Measurements from ENCODE around the gene WDR93.

Gene WDR93

GRCh38 chr15:89654847-89655805 is 35.5 kb upstream of the WDR93 start, which contains the start of gene KIF7 (continued):
- TF ChIP-seq SP2 (tag by site-specific recombination; IDR thresholded peaks at IDR 0.05) (peak; percentile 23; the same call in 1 of the 2 replicates), TCF7L2 (IDR thresholded peaks at IDR 0.05; ENCODE audit: borderline replicate concordance, low read depth, low read length) (no peak), SP7 (tag by site-specific recombination; IDR thresholded peaks at IDR 0.05) (peak; percentile 65), ZNF202 (tag by site-specific recombination; IDR thresholded peaks at IDR 0.05; ENCODE audit: borderline replicate concordance) (no peak), INSM2 (tag by site-specific recombination; IDR thresholded peaks at IDR 0.05) (no peak), ZNF561 (tag by site-specific recombination; IDR thresholded peaks at IDR 0.05; ENCODE audit: borderline replicate concordance) (peak; percentile 63; the same call in 1 of the 2 replicates), MYNN (tag by site-specific recombination; IDR thresholded peaks at IDR 0.05; ENCODE audit: borderline replicate concordance) (no peak), SCRT2 (tag by site-specific recombination; IDR thresholded peaks at IDR 0.05) (no peak), HOXD13 (CRISPR knock-in tag; IDR thresholded peaks at IDR 0.05; ENCODE audit: borderline replicate concordance) (no peak), ZBTB17 (tag by site-specific recombination; IDR thresholded peaks at IDR 0.05) (peak; percentile 51; the same call in 1 of the 2 replicates), ZNF830 (tag by site-specific recombination; IDR thresholded peaks at IDR 0.05; ENCODE audit: low read depth) (no peak), ZNF629 (tag by site-specific recombination; IDR thresholded peaks at IDR 0.05) (peak; percentile 35; the same call in 1 of the 2 replicates), ZBTB6 (tag by site-specific recombination; IDR thresholded peaks at IDR 0.05) (no peak), ZNF785 (tag by site-specific recombination; IDR thresholded peaks at IDR 0.05) (no peak), ZNF600 (tag by site-specific recombination; IDR thresholded peaks at IDR 0.05) (peak; percentile 63), ZNF391 (tag by site-specific recombination; IDR thresholded peaks at IDR 0.05; ENCODE audit: borderline replicate concordance, low read depth) (no peak), ZNF133 (tag by site-specific recombination; IDR thresholded peaks at IDR 0.05) (no peak), SALL2 (tag by site-specific recombination; IDR thresholded peaks at IDR 0.05; ENCODE audit: borderline replicate concordance) (no peak), ZNF624 (tag by site-specific recombination; IDR thresholded peaks at IDR 0.05) (no peak), ZNF692 (tag by site-specific recombination; IDR thresholded peaks at IDR 0.05) (peak; percentile 70; the same call in 1 of the 2 replicates), ZNF155 (tag by site-specific recombination; IDR thresholded peaks at IDR 0.05) (no peak), PRDM6 (tag by site-specific recombination; IDR thresholded peaks at IDR 0.05) (no peak), ZNF16 (tag by site-specific recombination; IDR thresholded peaks at IDR 0.05; ENCODE audit: low read depth) (no peak)
- TF ChIP-seq, protein P1, sequence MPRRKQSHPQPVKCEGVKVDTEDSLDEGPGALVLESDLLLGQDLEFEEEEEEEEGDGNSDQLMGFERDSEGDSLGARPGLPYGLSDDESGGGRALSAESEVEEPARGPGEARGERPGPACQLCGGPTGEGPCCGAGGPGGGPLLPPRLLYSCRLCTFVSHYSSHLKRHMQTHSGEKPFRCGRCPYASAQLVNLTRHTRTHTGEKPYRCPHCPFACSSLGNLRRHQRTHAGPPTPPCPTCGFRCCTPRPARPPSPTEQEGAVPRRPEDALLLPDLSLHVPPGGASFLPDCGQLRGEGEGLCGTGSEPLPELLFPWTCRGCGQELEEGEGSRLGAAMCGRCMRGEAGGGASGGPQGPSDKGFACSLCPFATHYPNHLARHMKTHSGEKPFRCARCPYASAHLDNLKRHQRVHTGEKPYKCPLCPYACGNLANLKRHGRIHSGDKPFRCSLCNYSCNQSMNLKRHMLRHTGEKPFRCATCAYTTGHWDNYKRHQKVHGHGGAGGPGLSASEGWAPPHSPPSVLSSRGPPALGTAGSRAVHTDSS (tag by site-specific recombination; IDR thresholded peaks at IDR 0.05): no peak
- TF ChIP-seq, protein P2, sequence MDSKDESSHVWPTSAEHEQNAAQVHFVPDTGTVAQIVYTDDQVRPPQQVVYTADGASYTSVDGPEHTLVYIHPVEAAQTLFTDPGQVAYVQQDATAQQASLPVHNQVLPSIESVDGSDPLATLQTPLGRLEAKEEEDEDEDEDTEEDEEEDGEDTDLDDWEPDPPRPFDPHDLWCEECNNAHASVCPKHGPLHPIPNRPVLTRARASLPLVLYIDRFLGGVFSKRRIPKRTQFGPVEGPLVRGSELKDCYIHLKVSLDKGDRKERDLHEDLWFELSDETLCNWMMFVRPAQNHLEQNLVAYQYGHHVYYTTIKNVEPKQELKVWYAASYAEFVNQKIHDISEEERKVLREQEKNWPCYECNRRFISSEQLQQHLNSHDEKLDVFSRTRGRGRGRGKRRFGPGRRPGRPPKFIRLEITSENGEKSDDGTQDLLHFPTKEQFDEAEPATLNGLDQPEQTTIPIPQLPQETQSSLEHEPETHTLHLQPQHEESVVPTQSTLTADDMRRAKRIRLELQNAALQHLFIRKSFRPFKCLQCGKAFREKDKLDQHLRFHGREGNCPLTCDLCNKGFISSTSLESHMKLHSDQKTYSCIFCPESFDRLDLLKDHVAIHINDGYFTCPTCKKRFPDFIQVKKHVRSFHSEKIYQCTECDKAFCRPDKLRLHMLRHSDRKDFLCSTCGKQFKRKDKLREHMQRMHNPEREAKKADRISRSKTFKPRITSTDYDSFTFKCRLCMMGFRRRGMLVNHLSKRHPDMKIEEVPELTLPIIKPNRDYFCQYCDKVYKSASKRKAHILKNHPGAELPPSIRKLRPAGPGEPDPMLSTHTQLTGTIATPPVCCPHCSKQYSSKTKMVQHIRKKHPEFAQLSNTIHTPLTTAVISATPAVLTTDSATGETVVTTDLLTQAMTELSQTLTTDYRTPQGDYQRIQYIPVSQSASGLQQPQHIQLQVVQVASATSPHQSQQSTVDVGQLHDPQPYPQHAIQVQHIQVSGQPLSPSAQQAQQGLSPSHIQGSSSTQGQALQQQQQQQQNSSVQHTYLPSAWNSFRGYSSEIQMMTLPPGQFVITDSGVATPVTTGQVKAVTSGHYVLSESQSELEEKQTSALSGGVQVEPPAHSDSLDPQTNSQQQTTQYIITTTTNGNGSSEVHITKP (tag by site-specific recombination; IDR thresholded peaks at IDR 0.05): 0 out of 2 replicates have a peak, but pooled peaks have one; percentile 8
- TF ChIP-seq, protein P3, sequence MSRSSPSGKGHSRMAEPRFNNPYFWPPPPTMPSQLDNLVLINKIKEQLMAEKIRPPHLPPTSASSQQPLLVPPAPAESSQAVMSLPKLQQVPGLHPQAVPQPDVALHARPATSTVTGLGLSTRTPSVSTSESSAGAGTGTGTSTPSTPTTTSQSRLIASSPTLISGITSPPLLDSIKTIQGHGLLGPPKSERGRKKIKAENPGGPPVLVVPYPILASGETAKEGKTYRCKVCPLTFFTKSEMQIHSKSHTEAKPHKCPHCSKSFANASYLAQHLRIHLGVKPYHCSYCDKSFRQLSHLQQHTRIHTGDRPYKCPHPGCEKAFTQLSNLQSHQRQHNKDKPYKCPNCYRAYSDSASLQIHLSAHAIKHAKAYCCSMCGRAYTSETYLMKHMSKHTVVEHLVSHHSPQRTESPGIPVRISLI (tag by site-specific recombination; IDR thresholded peaks at IDR 0.05): no peak
